22Rv1 (cell line): ENCODE results near the gene PRDM16.

Source experiments
- H3K27ac ChIP-seq: fragments of 450-650 bp; 2 replicates; pipeline ENCODE4 v1.5.1; 2017
- ZFX ChIP-seq: fragments of 450-650 bp; IDR thresholded peaks from 2 replicates; pipeline ENCODE4 v1.6.1; 2017; ENCODE audit warnings: antibody characterized with exemption, borderline replicate concordance
- TF ChIP-seq, protein P1 (sequence below): fragments of 450-650 bp; IDR thresholded peaks from 2 replicates; pipeline ENCODE4 v1.5.1; 2017; ENCODE audit warnings: mild to moderate bottlenecking

Gene PRDM16

DNA sequence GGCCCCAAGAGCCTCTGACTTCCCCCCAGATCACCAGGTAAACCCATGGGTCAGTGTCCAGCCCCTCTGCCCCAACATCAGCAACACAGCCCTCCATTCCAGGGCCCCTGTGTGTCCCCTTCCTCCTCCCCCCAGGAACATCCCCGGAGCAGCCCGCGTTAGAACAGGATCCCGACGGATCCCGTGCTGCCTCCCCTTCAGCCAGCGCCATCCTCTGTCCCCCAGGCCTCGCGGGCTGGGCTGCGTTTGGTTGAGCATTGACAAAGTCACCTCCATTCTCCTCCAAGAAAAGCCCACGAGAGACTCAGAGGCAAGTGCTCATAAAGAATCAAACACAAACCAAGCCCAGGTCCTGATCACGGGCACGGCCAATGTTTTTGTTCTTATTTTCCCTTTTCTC lies 225.4 kb downstream of the PRDM16 start:
- no peak for TF ChIP-seq ZFX
- TF ChIP-seq, protein P1, sequence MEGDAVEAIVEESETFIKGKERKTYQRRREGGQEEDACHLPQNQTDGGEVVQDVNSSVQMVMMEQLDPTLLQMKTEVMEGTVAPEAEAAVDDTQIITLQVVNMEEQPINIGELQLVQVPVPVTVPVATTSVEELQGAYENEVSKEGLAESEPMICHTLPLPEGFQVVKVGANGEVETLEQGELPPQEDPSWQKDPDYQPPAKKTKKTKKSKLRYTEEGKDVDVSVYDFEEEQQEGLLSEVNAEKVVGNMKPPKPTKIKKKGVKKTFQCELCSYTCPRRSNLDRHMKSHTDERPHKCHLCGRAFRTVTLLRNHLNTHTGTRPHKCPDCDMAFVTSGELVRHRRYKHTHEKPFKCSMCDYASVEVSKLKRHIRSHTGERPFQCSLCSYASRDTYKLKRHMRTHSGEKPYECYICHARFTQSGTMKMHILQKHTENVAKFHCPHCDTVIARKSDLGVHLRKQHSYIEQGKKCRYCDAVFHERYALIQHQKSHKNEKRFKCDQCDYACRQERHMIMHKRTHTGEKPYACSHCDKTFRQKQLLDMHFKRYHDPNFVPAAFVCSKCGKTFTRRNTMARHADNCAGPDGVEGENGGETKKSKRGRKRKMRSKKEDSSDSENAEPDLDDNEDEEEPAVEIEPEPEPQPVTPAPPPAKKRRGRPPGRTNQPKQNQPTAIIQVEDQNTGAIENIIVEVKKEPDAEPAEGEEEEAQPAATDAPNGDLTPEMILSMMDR, result no peak
- H3K27ac ChIP-seq, result no peak overlapping the region

DNA sequence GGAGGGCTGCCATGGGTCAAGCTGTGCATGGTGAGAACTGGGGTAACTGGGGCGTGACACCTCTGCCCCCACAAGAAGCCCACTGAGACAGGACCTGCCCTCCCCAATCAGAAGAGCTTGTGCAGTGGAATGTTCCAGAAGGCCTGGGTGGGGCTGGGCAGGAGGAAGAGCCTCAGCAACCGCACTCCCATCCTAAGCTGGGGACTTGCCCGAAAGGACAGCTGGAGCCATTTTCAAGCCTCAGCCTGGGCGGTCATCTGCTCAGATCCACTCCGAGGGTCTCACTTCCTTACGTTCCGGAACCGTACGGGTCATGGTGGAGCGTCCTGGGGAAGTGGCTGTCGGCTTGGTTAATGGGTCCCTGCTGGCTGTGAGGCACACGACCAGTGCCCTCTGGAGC lies 226.8 kb downstream of the PRDM16 start:
- no peak overlapping the region for H3K27ac ChIP-seq
- TF ChIP-seq, protein P1, result no peak
- no peak for TF ChIP-seq ZFX

DNA sequence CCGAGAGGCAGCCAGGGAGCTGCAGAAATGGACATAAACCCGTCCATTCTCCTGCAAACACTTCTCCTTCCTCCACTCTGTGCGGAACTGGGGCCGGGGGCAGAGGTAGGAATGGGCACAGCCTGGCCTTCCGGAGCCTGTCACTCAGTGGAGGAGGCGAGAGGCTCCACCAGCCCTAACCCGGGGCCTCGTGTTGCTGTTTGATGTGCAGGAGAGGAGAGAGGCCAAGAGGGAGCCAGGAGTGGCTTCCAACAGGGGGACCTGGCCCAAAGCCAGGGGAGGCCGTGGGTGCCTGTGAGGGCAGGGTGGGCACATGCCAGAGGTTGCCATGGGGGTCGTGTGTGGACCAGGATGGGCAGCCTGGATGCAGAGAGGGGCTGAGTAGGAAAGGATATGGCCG lies 227.3 kb downstream of the PRDM16 start:
- no peak overlapping the region for H3K27ac ChIP-seq
- TF ChIP-seq, protein P1, result no peak
- TF ChIP-seq ZFX, result no peak

DNA sequence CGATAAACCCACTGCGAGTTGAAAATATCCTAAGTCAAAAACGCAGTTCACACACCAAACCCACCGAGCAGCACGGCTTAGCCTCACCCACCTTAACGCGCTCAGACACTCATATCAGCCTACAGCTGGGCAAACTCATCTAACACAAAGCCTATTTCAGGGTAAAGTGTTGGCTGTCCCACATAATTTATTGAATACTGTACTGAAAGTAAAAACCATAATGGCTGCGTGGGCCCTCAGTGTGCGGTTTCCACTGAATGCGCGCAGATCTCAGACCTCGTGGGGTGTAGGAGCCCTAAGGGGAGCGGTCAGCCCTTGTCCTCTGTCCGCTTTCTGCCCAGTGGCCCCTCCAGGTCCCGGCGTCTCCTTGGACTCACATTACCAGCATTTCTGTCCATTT lies 227.8 kb downstream of the PRDM16 start:
- H3K27ac ChIP-seq, result no peak overlapping the region
- no peak for TF ChIP-seq ZFX
- TF ChIP-seq, protein P1, result no peak

DNA sequence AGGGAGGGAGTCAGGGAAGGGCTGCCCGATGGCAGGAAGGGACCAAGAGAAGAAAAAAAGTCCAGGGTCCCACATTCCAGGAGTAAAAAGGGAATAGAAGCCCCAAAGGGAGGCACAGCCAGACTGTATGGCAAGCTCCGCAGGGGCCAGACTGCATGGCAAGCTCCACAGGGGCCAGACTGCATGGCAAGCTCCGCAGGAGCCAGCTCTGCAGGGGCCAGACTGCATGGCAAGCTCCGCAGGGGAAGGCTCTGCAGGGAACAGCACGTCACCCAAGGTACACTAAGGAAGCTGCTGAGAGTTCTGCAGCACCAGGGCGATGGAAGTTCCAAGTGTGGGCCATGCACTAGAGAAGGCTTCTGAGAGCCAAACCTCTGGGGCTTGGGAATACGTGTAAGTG lies 228.8 kb downstream of the PRDM16 start:
- TF ChIP-seq, protein P1, result no peak
- TF ChIP-seq ZFX, result no peak

DNA sequence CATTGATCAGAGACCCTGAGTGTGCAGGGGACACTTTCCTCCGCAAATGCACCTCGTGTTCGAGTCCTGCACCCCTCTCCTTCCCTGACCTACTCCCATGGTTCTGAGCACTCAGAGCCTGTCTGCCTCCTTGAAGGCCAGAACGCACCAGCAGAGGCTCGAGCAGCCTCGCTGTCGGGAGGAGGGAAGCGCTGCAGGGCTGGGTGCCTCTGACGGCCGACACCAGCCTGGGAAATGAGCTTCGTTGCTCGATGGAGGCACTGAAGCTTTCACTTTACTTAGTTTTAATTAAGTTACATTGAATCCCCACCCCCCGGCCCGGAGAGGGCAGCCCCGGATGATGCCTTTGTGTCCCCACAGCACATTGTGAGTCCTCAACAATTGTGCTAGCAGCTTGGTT lies 229.2 kb downstream of the PRDM16 start:
- H3K27ac ChIP-seq, result no peak overlapping the region
- TF ChIP-seq, protein P1, result no peak
- TF ChIP-seq ZFX, result no peak

More for the DNA sequence above, 228.8 kb downstream of the PRDM16 start:
- H3K27ac ChIP-seq, result no peak overlapping the region

DNA sequence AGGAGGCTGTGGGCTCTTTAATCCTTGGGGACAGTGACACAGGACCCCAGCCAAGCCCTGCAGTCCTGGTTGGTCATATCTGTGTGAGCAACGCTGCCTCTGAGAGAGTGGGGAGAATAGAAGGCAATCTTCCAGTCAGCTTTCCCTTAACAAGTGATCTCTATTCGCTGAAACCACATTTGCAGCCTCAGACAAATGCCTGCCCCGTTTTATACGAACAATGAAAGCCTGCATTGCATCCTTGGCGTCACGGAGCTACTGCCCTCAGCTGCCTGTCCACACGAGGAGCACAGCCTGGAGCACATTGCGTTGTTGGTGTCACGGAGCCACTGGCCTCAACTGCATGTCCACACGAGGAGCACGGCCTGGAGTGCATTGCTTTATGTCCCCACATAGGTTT lies 235.2 kb downstream of the PRDM16 start:
- TF ChIP-seq, protein P1, result no peak
- no peak for TF ChIP-seq ZFX

More for the DNA sequence above, 235.2 kb downstream of the PRDM16 start:
- no peak overlapping the region for H3K27ac ChIP-seq
